Fibroblast of skin of left biceps (primary cell): ENCODE results near the gene LETM1.
A peak's percentile ranks its signal among the peaks of the same experiment; 100 is the strongest.

Experiments used
- DNase-seq, 2 experiments: peaks; one replicate each; pipeline ENCODE4 v3.0.0-alpha.2; 2013; ENCODE audit warnings: low read depth in 2 of 2

The LETM1 gene

DNA sequence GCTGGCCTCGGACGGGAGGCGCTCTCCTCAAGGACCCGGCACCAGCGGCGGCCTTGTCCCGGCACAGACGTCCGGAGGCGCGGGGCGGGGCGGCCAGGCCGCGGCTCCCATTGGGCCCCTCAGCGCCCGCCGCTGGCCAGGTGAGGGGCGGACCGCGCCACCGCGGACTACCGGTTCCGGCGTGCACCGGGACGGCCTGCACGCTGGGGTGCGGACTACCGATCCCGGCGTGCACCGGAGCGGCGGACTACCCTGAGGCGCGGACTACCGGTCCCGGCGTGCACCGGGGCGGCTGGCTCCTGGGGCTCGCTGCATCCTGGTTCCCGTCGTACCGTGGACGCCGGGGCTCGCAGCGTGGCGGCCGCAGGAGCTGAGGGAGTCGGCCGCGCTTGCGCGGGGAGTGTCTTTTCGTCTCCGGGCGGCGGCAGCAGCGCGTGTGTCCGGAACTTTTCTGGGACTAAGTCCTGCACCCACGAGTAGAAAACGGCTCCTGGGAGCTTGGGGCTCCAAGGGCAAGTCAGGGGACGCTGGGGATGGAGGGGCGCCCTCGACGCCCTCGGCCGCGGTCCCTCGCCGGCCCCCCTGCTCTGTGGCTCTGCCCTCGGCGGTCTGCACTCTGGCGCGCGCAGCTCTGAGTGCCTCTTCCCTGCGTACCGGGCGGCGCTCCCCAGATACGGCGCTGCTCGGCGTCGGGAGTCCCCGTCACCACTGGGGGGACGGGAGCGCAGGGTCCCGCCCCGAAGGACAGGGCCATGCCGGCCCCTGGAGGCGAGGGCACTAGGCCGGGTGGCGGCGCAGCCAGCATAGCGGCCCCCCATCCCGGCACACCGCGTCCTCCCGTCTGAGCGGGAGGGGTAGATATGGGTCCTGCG, at the start of gene LETM1:
Gene LETM1, minus strand, starts transcription at position 86 of the 872 bp plus-strand sequence. CDS start 206 bp downstream, outside the sequence.
- DNase-seq, result peak; percentile 83 to 87

DNA sequence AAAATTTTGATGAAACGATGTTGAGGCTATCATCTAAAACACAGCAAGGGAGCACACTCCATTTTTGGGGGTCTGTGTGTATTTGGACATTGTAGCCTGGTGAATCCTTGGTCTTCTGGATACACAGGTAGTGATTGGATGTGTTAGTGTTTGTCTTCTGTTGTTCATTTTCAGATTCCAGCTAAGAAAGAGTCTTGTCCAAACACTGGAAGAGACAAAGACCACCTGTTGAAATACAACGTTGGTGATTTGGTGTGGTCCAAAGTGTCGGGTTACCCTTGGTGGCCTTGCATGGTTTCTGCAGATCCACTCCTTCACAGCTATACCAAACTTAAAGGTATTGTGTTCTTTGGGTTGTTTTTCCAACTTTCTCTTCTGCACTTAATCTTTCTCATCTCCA, 48.1 kb upstream of the LETM1 start:
- DNase-seq, result no peak

GRCh38 chr4:1903035-1903434, 47.1 kb upstream of the LETM1 start:
- no peak for DNase-seq

- DNase-seq, result no peak
These were observed 46.3 kb upstream of the LETM1 start for GRCh38 chr4:1902243-1902642.

DNA sequence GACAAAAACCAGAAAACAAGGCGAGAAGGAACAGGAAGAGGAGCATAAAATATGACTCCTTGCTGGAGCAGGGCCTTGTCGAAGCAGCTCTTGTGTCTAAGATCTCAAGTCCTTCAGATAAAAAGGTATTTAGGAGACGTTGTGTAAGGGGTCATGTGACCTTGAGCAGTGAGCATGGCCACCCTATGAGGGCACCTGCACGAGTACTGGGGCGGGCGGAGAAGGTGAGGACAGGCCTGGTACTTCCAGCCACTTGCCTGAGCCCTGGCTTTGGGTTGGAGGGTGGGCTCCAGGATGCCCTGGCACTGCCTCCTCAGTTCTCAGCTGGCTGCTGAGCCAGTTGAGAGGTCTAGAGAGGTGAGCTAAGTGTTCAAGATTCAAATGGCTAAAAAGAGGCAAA, 45.2 kb upstream of the LETM1 start:
- DNase-seq, result no peak

DNA sequence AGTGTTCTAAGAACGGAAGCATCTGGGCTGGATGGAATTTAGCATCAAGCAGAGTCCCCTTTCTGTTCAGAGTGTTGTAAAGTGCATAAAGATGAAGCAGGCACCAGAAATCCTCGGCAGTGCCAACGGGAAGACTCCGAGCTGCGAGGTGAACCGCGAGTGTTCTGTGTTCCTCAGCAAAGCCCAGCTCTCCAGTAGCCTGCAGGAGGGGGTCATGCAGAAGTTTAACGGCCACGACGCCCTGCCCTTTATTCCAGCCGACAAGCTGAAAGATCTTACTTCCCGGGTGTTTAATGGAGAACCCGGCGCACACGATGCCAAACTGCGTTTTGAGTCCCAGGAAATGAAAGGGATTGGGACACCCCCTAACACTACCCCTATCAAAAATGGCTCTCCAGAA, 44.7 kb upstream of the LETM1 start:
- DNase-seq, result no peak

GRCh38 chr4:1900087-1900433, 44.1 kb upstream of the LETM1 start:
- DNase-seq, result no peak

GRCh38 chr4:1899149-1900086, 43.5 kb upstream of the LETM1 start:
- peak; percentile 34 to 41 for DNase-seq

DNA sequence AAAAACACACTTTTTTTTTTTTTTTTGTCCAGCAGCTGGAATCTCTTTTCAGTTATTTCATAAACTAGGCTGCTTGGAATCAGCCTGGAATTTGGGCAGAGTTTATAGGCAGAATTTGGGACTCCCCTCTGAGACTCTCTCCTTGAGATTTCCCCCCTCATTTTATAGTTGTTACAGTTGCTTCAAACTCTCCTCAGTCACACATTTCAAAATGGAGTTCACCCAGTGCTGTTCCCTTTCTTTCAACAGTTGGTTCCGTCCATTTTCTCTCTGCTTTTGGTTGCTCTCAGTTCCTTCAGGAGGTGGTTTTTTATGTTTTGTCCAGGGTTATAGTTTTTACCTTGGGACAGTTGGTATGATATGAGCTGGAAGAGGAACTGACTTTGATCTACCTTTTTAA, 42.7 kb upstream of the LETM1 start:
- no peak for DNase-seq

- DNase-seq, result no peak
These were observed 42.1 kb upstream of the LETM1 start for GRCh38 chr4:1898007-1898406.

GRCh38 chr4:1896658-1896991, 40.7 kb upstream of the LETM1 start:
- no peak for DNase-seq

DNA sequence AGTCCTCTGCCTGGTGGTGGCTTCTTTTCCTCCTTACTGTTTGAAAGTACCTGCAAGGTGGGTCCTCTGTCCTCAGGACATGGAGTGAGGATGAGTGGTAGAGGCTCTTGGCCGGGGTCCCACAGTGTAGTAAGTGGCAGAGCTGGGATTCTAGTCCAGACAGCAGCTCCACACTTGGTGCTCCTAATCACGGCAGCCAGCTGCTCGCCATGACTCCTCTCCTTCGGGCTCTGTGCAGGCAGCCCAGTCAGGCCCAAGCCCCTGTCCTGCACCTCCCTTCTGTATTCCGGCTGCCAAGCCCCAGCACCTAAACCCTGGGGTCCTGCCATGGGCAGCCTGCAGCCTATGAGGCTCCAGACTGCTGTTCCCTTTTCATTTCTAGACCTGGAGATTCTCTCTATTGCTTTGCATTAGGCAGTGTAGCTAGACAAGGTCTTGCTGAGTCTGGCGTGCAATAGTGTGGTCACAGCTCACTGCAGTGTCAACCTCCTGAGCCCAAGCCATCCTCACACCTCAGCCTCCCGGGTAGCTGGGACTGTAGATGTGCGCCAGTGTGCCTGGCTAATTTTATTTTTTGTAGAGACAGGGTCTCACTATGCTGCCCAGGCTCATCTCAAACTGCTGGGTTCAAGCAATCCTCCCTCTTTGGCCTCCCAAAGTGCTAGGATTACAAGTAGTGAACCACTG, 40.2 kb upstream of the LETM1 start:
- no peak for DNase-seq

DNA sequence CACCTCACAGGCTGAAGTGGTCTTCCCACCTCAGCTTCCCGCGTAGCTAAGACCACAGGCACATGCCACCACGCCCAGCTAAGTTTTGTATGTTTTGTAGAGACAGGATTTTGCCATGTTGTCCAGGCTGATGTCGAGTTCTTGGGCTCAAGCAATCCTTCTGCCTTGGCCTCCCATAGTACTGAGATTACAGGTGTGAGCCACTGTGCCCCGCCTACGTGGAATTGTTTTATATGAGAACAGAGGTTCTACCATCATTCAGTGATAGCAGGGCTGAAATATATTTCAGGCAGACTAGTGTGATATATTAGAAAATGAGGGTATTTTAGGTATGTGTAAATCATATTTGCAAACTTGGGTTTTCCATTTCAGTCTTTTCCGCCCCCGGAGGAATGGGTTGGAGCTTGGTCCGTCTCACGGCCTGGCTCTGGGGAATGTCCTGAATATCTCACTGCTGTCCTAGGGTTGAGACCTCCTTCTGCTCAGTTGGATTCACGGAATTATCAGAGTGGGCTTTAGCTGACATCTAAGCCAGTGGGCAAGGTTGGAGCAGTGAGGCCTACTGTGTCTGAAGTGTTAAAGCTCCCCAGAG, 35.1 kb upstream of the LETM1 start:
- no peak for DNase-seq

- no peak for DNase-seq
These were observed 31.1 kb upstream of the LETM1 start for GRCh38 chr4:1887052-1887451.

DNA sequence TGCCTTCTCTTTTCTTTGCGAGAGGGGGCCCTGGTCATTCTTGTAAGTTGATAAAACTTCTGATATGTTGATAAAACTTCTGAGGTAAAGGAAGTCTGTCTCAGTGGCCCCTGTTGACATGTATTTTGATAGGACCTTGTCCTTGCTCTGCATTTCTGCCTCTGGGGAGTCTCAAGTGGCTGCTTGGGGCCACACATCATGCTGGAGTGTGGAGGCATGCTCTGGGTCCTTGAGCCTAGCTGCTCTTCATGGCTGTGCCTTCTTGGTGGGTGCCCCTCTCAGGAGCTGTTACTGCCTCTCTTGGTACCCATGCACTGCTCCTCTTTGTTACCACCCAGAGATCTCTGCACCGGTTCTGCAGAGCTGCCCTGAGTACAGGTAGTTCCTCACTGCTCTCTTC, 29.5 kb upstream of the LETM1 start:
- DNase-seq, result no peak

DNA sequence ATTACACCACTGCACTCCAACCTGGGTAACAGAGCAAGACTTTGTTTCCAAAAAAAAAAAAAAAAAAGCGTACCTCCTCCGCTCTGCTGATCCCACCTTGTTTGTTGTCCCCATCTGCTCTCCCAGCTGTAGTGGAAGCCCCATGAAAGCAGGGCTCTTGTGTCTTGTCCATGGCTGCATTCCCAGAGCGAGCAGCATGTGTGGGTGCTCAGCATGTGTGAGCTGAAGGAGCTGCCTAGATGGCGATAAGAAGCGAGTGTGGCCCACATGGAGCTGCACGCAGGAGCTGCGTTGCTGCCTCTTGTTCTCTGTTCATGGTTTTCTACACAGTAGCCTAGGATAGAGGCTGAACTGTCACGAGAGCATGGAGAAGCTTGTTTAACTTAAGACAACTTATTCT, 27.6 kb upstream of the LETM1 start:
- no peak for DNase-seq

- no peak for DNase-seq
These were observed 26.9 kb upstream of the LETM1 start for GRCh38 chr4:1882850-1883271.

- DNase-seq, result no peak
These were observed 24.4 kb upstream of the LETM1 start for GRCh38 chr4:1880332-1880731.

- no peak for DNase-seq
These were observed 23.5 kb upstream of the LETM1 start for GRCh38 chr4:1879485-1879884.

GRCh38 chr4:1874201-1874600, 18.2 kb upstream of the LETM1 start:
- no peak for DNase-seq

- DNase-seq, result no peak
These were observed 17.8 kb upstream of the LETM1 start for GRCh38 chr4:1873776-1874175.

DNA sequence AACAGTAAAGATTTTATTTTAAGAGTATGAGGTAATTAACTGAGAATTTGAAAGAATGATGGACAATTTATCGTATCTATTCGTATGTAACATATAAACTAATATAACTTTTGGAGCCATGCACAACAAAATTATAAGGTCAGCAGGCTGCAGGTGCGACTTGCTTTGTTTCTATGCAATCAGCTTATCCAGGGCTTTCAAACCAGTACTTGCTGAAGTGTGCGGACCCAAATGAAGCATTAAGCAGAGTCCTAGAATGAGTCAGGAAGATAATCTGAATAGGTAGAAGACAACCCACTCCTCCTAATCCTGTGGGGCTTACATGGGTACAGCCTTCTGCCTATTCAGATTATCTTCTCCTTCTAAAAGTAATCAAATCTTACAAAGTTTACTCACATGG, 17.3 kb upstream of the LETM1 start:
- DNase-seq, result no peak
